Upper lobe of left lung (tissue), 6 donors: ENCODE results near the gene PRRC2B. TPM values are rescaled to one million over a fixed set of nuclear protein-coding genes. Genes with fewer than 3 reads are reported as not detected.

Experiments used
- ATAC-seq, 2 donors: fragments of 200-7000 bp; cut with Tn5 transposase; one replicate each; pipeline ENCODE4 v1.9.1; 2022; ENCODE audit warnings: mild to moderate bottlenecking in 2 of 2, moderate library complexity in 2 of 2; ENCODE audit not compliant: low FRiP score in 2 of 2
- DNase-seq, 2 donors: peaks; one replicate each; pipeline ENCODE4 v3.0.0-alpha.2; 2019 to 2020
- H3K27ac ChIP-seq, 4 donors: fragments of 200-600 bp; sonication (generic); one replicate each; pipeline ENCODE4 v1.5.1; 2016 to 2019
- H3K27me3 ChIP-seq, 4 donors: fragments of 200-600 bp; sonication (generic); one replicate each; pipeline ENCODE4 v1.5.1; 2017 to 2019
- H3K36me3 ChIP-seq, 4 donors: fragments of 200-600 bp; sonication (generic); one replicate each; pipeline ENCODE4 v1.5.1; 2016 to 2019
- H3K4me1 ChIP-seq, 4 donors: fragments of 200-600 bp; sonication (generic); one replicate each; pipeline ENCODE4 v1.5.1; 2018 to 2019
- H3K4me3 ChIP-seq, 4 donors: fragments of 200-600 bp; sonication (generic); one replicate each; pipeline ENCODE4 v1.5.1; 2017 to 2019; ENCODE audit warnings: mild to moderate bottlenecking in 2 of 4, moderate library complexity in 1 of 4
- H3K9me3 ChIP-seq, 4 donors: fragments of 200-600 bp; sonication (generic); one replicate each; pipeline ENCODE4 v1.5.1; 2018 to 2019
- CTCF ChIP-seq, 6 experiments: fragments of 450-650 bp in 4 of 6; fragments of 200-600 bp in 2 of 6; sonication (generic) in 2 of 6; IDR thresholded peaks; one replicate each; pipeline ENCODE4 v1.5.1; 2016 to 2019; ENCODE audit warnings: antibody characterized with exemption in 6 of 6
- EP300 ChIP-seq, 4 donors: sonication (generic); formaldehyde crosslinking; IDR thresholded peaks; one replicate each; pipeline ENCODE4 v1.5.1; 2017; ENCODE audit warnings: antibody characterized with exemption in 4 of 4, control low read depth in 2 of 4
- POLR2A ChIP-seq, 4 donors: fragments of 450-650 bp; IDR thresholded peaks; one replicate each; pipeline ENCODE4 v1.5.1; 2016 to 2017; ENCODE audit warnings: antibody characterized with exemption in 4 of 4, mild to moderate bottlenecking in 2 of 4
- POLR2AphosphoS5 ChIP-seq, 2 donors: sonication (generic); formaldehyde crosslinking; IDR thresholded peaks; one replicate each; pipeline ENCODE4 v1.5.1; 2017; ENCODE audit warnings: antibody characterized with exemption in 2 of 2
- WGBS, 2 donors: methylation state at CpG; one replicate each; pipeline ENCODE4 v1.1.5; 2017 to 2018; 5-methylcytosine and 5-hydroxymethylcytosine counted together
- total RNA-seq, 6 donors: library from RNA; depleted of rRNA in 4 of 6; stranded (reverse); fragments of >200 nt in 4 of 6; gene quantifications; one replicate each; pipeline versions ENCODE4 v1.1.0 to v1.2.1, GENCODE V29; 2016 to 2021
- donor health status: DM: no; HTN: no; CAD: no; lungs with moderate emphysema.
- donor health status: DM: no; HTN: yes; CAD: no; lungs with severe emphysema.

PRRC2B gene
- total RNA-seq, 6 donors from 2014 or later: 114 to 348 (median 186) TPM

GRCh38 chr9:131419026-131419614 lies 25.2 kb downstream of the PRRC2B start:
- Histone ChIP-seq H3K9me3 (no peaks in the 10 kb centered on the region), H3K4me3 (no peak overlapping the region), H3K27me3 (no peaks in the 10 kb centered on the region), H3K27ac (peak overlapping the region in 2 of 4 donors; percentile 55 to 70), H3K4me1 (peaks cover 61 to 92% (median 68%) of the 10 kb centered on the region in 4 donors), H3K36me3 (peaks cover 0 to 4% (median 1%) of the 10 kb centered on the region in 4 donors)
- no peak for ATAC-seq
- TF ChIP-seq EP300 (IDR thresholded peaks at IDR 0.05): no peak
- no peak for TF ChIP-seq CTCF (IDR thresholded peaks at IDR 0.05)
- TF ChIP-seq POLR2A (IDR thresholded peaks at IDR 0.05): no peak
- no peak for TF ChIP-seq POLR2AphosphoS5 (IDR thresholded peaks at IDR 0.05)
- DNase-seq: no peak
- WGBS, 2 donors: 67 to 68% methylated on average over 8 of the region's 8 CpGs

GRCh38 chr9:131419716-131420115 lies 25.8 kb downstream of the PRRC2B start:
- no peaks in the 10 kb centered on the region for H3K9me3 ChIP-seq
- H3K4me3 ChIP-seq: no peak overlapping the region
- WGBS, 2 donors: 82 to 83% methylated on average over 11 to 12 of the region's 12 CpGs
- TF ChIP-seq POLR2AphosphoS5 (IDR thresholded peaks at IDR 0.05): no peak
- no peak for TF ChIP-seq POLR2A (IDR thresholded peaks at IDR 0.05)
- no peak for TF ChIP-seq EP300 (IDR thresholded peaks at IDR 0.05)
- no peak for DNase-seq
- peak overlapping the region in 1 of 4 donors; percentile 17 for H3K27ac ChIP-seq
- no peaks in the 10 kb centered on the region for H3K27me3 ChIP-seq
- H3K36me3 ChIP-seq: peaks cover 0 to 3% (median under 1%) of the 10 kb centered on the region in 4 donors
- no peak for ATAC-seq
- peaks cover 61 to 95% (median 68%) of the 10 kb centered on the region in 4 donors for H3K4me1 ChIP-seq

- H3K4me1 ChIP-seq: peaks cover 61 to 82% (median 66%) of the 10 kb centered on the region in 4 donors
- peak overlapping the region in 3 of 4 donors; percentile 32 to 84 (median 66) for H3K27ac ChIP-seq
- peak in 1 of 6 experiments; percentile 7 for TF ChIP-seq CTCF (IDR thresholded peaks at IDR 0.05)
- TF ChIP-seq POLR2AphosphoS5 (IDR thresholded peaks at IDR 0.05): no peak
- 38 to 39% methylated on average over 12 to 13 of the region's 13 CpGs for WGBS, 2 donors
- peaks cover 0 to 3% (median 0%) of the 10 kb centered on the region in 4 donors for H3K36me3 ChIP-seq
- H3K4me3 ChIP-seq: no peak overlapping the region
- no peaks in the 10 kb centered on the region for H3K27me3 ChIP-seq
- ATAC-seq (peak in 1 of 2 donors; percentile 42), DNase-seq (peak in 1 of 2 donors; percentile 60)
- no peaks in the 10 kb centered on the region for H3K9me3 ChIP-seq
These were observed 27.2 kb downstream of the PRRC2B start for GRCh38 chr9:131420980-131421624.

GRCh38 chr9:131421691-131422090 lies 27.8 kb downstream of the PRRC2B start:
- H3K36me3 ChIP-seq: peaks cover 0 to 3% (median 0%) of the 10 kb centered on the region in 4 donors
- 88 to 92% methylated on average over 8 of the region's 8 CpGs for WGBS, 2 donors
- TF ChIP-seq CTCF (IDR thresholded peaks at IDR 0.05): no peak
- TF ChIP-seq EP300 (IDR thresholded peaks at IDR 0.05): no peak
- no peaks in the 10 kb centered on the region for H3K27me3 ChIP-seq
- H3K27ac ChIP-seq: peak overlapping the region in 2 of 4 donors; percentile 47 to 84
- no peak overlapping the region for H3K4me3 ChIP-seq
- DNase-seq (no peak), ATAC-seq (no peak)
- peaks cover 61 to 81% (median 66%) of the 10 kb centered on the region in 4 donors for H3K4me1 ChIP-seq
- H3K9me3 ChIP-seq: no peaks in the 10 kb centered on the region

- ATAC-seq (peak in 1 of 2 donors; percentile 28), DNase-seq (no peak)
- Histone ChIP-seq H3K9me3 (no peaks in the 10 kb centered on the region), H3K27ac (peak overlapping the region; percentile 37 to 84 (median 47)), H3K36me3 (peaks cover 0 to 3% (median 0%) of the 10 kb centered on the region in 4 donors), H3K4me3 (no peak overlapping the region), H3K4me1 (peaks cover 59 to 77% (median 62%) of the 10 kb centered on the region in 4 donors), H3K27me3 (no peaks in the 10 kb centered on the region)
- WGBS, 2 donors: 62 to 70% methylated on average over 12 of the region's 12 CpGs
- no peak for TF ChIP-seq POLR2AphosphoS5 (IDR thresholded peaks at IDR 0.05)
- TF ChIP-seq POLR2A (IDR thresholded peaks at IDR 0.05): no peak
- TF ChIP-seq CTCF (IDR thresholded peaks at IDR 0.05): peak in 3 of 6 experiments; percentile 14 to 22 (median 15)
- no peak for TF ChIP-seq EP300 (IDR thresholded peaks at IDR 0.05)
These were observed 28.4 kb downstream of the PRRC2B start for GRCh38 chr9:131422241-131422792.
